HG03060 (cell line): Measurements from ENCODE around the gene TAF8.
"Not testable (repeated sequence)": the region's sequence is repeated elsewhere in the genome, so short reads cannot be mapped to it uniquely, and the experiment has no call there.

Experiments
- ATAC-seq: cut with Tn5 transposase; IDR thresholded peaks from one replicate; pipeline ENCODE4 v1.9.1; 2021; ENCODE audit warnings: low read depth, moderate number of reproducible peaks; ENCODE audit not compliant: unreplicated experiment

The TAF8 gene

GRCh38 chr6:42050297-42051267, at the start of gene TAF8:
Gene TAF8 (plus strand): TSS chr6:42050524. CDS start chr6:42050542, 18 bp downstream.
- peak; percentile 73 for ATAC-seq

GRCh38 chr6:42001506-42001905, 48.8 kb upstream of the TAF8 start:
- ATAC-seq = no peak

- not testable (repeated sequence) for ATAC-seq
These were observed 46.7 kb upstream of the TAF8 start for GRCh38 chr6:42003658-42004057.

- no peak for ATAC-seq
These were observed 42.8 kb upstream of the TAF8 start for GRCh38 chr6:42007286-42008137.

- ATAC-seq = not testable (repeated sequence)
These were observed 42.2 kb upstream of the TAF8 start for GRCh38 chr6:42008138-42008528.

GRCh38 chr6:42009844-42010184, 40.5 kb upstream of the TAF8 start:
- no peak for ATAC-seq

GRCh38 chr6:42010185-42010891, 40.0 kb upstream of the TAF8 start:
- no peak for ATAC-seq

- no peak for ATAC-seq
These were observed 39.4 kb upstream of the TAF8 start for GRCh38 chr6:42010909-42011308.

- ATAC-seq = no peak
These were observed 37.7 kb upstream of the TAF8 start for GRCh38 chr6:42012501-42013133.

- no peak for ATAC-seq
These were observed 37.2 kb upstream of the TAF8 start for GRCh38 chr6:42013134-42013516.

- no peak for ATAC-seq
These were observed 33.2 kb upstream of the TAF8 start for GRCh38 chr6:42017021-42017643.

- no peak for ATAC-seq
These were observed 29.4 kb upstream of the TAF8 start for GRCh38 chr6:42020967-42021366.

GRCh38 chr6:42021847-42022754, 28.2 kb upstream of the TAF8 start:
- no peak for ATAC-seq

GRCh38 chr6:42022755-42023384, 27.5 kb upstream of the TAF8 start:
- ATAC-seq = no peak

- ATAC-seq = peak; percentile 46
These were observed 25.1 kb upstream of the TAF8 start for GRCh38 chr6:42025066-42025844.

GRCh38 chr6:42025845-42026243, 24.5 kb upstream of the TAF8 start:
- ATAC-seq = no peak

GRCh38 chr6:42026540-42026939, 23.8 kb upstream of the TAF8 start:
- ATAC-seq = no peak
